MM.1S (cell line): ENCODE data around the gene EPSTI1.

Experiments
- CTCF ChIP-seq: fragments of 300-600 bp; sonication (generic); IDR thresholded peaks from 2 replicates; pipeline ENCODE4 v1.5.1; 2016; ENCODE audit warnings: antibody characterized with exemption, low read length, mixed read lengths
- EZH2 ChIP-seq: fragments of 300-600 bp; sonication (generic); optimal IDR thresholded peaks from 2 replicates; pipeline ENCODE3; 2017; ENCODE audit warnings: low read depth, mild to moderate bottlenecking, antibody characterized with exemption, low read length, mixed read lengths

- TF ChIP-seq CTCF (no peak), EZH2 (no peak)
Observed at GRCh38 chr13:42947925-42948324, 44.1 kb downstream of the EPSTI1 start.
